Measurements from ENCODE around the gene IL1RAPL2. TPM values are rescaled to one million over a fixed set of nuclear protein-coding genes. Genes with fewer than 3 reads are reported as not detected.

Gene IL1RAPL2
- total RNA-seq, 1 donor from 2014 or later: not detected

GRCh38 chrX:105697984-105698781, 1132.2 kb downstream of the IL1RAPL2 start:
- Histone ChIP-seq H3K27me3 (ENCODE audit: control insufficient read depth, insufficient read depth, low read length) (no peaks in the 10 kb centered on the region), H3K4me3 (ENCODE audit: low read depth, low read length) (no peak overlapping the region), H3K36me3 (ENCODE audit: control insufficient read depth, insufficient read depth, low read length) (no peaks in the 10 kb centered on the region)
- DNase-seq (ENCODE audit: low read depth): no peak
- TF ChIP-seq, protein P1, sequence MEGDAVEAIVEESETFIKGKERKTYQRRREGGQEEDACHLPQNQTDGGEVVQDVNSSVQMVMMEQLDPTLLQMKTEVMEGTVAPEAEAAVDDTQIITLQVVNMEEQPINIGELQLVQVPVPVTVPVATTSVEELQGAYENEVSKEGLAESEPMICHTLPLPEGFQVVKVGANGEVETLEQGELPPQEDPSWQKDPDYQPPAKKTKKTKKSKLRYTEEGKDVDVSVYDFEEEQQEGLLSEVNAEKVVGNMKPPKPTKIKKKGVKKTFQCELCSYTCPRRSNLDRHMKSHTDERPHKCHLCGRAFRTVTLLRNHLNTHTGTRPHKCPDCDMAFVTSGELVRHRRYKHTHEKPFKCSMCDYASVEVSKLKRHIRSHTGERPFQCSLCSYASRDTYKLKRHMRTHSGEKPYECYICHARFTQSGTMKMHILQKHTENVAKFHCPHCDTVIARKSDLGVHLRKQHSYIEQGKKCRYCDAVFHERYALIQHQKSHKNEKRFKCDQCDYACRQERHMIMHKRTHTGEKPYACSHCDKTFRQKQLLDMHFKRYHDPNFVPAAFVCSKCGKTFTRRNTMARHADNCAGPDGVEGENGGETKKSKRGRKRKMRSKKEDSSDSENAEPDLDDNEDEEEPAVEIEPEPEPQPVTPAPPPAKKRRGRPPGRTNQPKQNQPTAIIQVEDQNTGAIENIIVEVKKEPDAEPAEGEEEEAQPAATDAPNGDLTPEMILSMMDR (IDR thresholded peaks at IDR 0.05; ENCODE audit: insufficient read depth, low read length, poor library complexity, severe bottlenecking): no peak

DNA sequence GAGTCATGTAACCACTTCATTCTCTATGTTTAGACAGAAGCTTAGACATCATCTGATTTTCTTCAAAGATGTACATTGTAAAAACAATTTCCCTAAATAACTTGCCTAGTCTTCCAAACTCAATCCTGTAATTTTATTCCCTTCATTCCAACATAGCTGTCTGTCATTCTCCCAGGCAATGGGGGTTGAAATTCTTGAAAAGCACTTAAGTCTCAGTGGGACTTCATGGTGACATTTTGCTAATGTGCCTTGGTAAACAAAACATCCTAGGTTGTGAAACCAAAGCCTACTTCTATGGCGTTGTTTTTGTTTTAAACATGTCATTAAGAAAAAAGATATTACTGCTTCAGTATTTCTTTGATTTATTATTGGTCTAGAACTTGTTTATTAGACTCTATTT, 1134.3 kb downstream of the IL1RAPL2 start:
- TF ChIP-seq, protein P1 (IDR thresholded peaks at IDR 0.05; ENCODE audit: insufficient read depth, low read length, poor library complexity, severe bottlenecking): no peak
- H3K36me3 ChIP-seq (ENCODE audit: control insufficient read depth, insufficient read depth, low read length): no peaks in the 10 kb centered on the region
- H3K27me3 ChIP-seq (ENCODE audit: control insufficient read depth, insufficient read depth, low read length): no peaks in the 10 kb centered on the region
- DNase-seq (ENCODE audit: low read depth): no peak
- H3K4me3 ChIP-seq (ENCODE audit: low read depth, low read length): no peak overlapping the region

- TF ChIP-seq, protein P1 (IDR thresholded peaks at IDR 0.05; ENCODE audit: insufficient read depth, low read length, poor library complexity, severe bottlenecking): peak; percentile 16
- H3K4me3 ChIP-seq (ENCODE audit: low read depth, low read length): no peak overlapping the region
- no peaks in the 10 kb centered on the region for H3K36me3 ChIP-seq (ENCODE audit: control insufficient read depth, insufficient read depth, low read length)
- no peak for DNase-seq (ENCODE audit: low read depth)
- no peaks in the 10 kb centered on the region for H3K27me3 ChIP-seq (ENCODE audit: control insufficient read depth, insufficient read depth, low read length)
Measured at GRCh38 chrX:105701310-105702052, 1135.5 kb downstream of the IL1RAPL2 start.

DNA sequence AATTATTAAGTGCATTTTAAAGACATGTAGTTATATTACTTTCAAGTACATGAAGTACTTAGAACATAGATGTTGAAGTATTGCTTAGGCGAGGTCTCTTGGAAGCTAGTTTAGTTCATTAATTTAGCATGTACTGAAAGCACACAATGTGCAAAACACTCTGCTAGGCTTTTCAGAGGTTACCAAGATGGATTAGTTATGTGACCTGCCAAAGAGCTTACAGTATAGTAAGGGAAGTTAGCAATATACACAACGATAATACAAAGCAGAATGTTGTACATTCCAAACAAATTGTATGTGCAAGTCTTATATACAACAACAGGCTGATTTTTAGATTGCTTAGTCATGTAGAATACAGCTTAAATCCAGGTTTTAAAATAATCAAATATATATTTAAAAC, 1137.9 kb downstream of the IL1RAPL2 start:
- TF ChIP-seq, protein P1 (IDR thresholded peaks at IDR 0.05; ENCODE audit: insufficient read depth, low read length, poor library complexity, severe bottlenecking): no peak
- H3K4me3 ChIP-seq (ENCODE audit: low read depth, low read length): no peak overlapping the region
- H3K36me3 ChIP-seq (ENCODE audit: control insufficient read depth, insufficient read depth, low read length): no peaks in the 10 kb centered on the region
- H3K27me3 ChIP-seq (ENCODE audit: control insufficient read depth, insufficient read depth, low read length): no peaks in the 10 kb centered on the region
- DNase-seq (ENCODE audit: low read depth): no peak

- peaks cover 2% of the 10 kb centered on the region for H3K27me3 ChIP-seq (ENCODE audit: control insufficient read depth, insufficient read depth, low read length)
- TF ChIP-seq, protein P1 (IDR thresholded peaks at IDR 0.05; ENCODE audit: insufficient read depth, low read length, poor library complexity, severe bottlenecking): no peak
- H3K4me3 ChIP-seq (ENCODE audit: low read depth, low read length): no peak overlapping the region
- no peak for DNase-seq (ENCODE audit: low read depth)
- no peaks in the 10 kb centered on the region for H3K36me3 ChIP-seq (ENCODE audit: control insufficient read depth, insufficient read depth, low read length)
Measured at GRCh38 chrX:105706041-105706440, 1140.0 kb downstream of the IL1RAPL2 start.

All from kidney epithelial cell (primary cell).